ENCODE data around the gene ZIK1.

DNA sequence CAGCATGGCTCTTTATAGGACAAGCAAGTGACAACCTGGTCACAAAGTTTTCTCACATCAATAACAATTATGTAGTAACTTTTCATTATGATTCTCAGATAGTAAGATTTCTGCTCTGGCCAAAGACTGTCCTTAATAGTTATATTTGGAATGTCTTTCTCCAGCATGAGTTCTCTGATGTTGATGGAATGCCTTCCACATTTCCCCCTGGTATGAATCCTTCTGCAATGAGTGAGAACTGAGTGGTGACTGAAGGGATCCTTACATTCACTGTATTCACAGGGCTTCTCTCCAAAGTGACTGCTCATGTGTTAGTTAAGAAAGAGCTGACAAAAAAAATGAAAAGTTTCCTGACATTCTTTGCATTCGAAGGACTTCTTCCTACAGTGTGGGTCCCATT is 37.4 kb upstream of the ZIK1 start:
- TF ChIP-seq EZH2 (IDR thresholded peaks at IDR 0.05; ENCODE audit: low read depth, unreplicated experiment) (no peak), POLR2AphosphoS5 (IDR thresholded peaks at IDR 0.05; ENCODE audit: low read depth) (no peak)
- TF ChIP-seq, protein P1, sequence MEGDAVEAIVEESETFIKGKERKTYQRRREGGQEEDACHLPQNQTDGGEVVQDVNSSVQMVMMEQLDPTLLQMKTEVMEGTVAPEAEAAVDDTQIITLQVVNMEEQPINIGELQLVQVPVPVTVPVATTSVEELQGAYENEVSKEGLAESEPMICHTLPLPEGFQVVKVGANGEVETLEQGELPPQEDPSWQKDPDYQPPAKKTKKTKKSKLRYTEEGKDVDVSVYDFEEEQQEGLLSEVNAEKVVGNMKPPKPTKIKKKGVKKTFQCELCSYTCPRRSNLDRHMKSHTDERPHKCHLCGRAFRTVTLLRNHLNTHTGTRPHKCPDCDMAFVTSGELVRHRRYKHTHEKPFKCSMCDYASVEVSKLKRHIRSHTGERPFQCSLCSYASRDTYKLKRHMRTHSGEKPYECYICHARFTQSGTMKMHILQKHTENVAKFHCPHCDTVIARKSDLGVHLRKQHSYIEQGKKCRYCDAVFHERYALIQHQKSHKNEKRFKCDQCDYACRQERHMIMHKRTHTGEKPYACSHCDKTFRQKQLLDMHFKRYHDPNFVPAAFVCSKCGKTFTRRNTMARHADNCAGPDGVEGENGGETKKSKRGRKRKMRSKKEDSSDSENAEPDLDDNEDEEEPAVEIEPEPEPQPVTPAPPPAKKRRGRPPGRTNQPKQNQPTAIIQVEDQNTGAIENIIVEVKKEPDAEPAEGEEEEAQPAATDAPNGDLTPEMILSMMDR (conservative IDR thresholded peaks at IDR 0.05; ENCODE audit: low read depth in 2 of 2), result no peak

All from GM23338 (cell line).